NCI-H187 (cell line): Measurements from ENCODE around the gene ODF2.
"Not testable (repeated sequence)": the region's sequence is repeated elsewhere in the genome, so short reads cannot be mapped to it uniquely, and the experiment has no call there.

ENCODE experiments used
- DNase-seq, 2 experiments: peaks; one replicate each; lab custom pipeline; 2025; lab: John Stamatoyannopoulos, UW

ODF2 gene

DNA sequence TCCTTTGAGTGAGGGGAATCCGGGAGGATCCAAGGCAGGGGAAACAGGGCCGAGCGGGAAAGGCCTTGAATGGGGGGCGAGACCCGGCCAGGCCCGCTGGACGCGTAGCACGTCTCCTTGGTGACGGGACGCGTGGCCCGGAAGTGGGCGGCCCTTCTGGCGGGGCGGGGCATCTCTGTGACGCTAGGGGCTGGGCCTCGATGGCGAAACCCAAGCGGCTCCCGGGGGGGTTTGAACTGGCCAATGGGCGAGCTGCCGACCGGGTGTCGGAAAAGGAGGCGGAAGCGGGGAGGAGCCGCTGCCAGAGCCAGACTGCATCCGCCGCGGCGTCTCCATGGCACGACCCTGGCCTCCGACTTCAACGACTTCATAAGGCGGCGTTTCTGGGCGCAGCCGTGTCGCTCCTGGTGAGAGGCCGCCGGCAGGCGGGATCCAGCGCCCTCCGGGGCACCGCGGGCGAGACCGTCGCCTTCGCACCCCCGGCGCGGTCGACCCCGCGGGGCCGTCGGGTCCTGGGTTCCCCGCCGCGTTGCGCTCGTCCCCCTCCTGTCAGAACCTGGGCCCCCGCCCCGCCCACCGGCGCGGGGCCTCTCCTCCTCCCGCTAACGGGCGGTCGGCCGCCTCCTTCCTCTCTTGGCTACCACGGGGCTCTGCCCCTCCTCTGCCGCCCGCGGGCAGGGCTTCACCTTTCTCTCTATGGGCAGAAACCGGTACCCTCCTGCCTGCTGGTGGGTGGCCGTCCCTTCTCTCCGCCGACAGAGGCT is at the start of gene ODF2:
Gene ODF2 (plus strand): TSS at position 158 of the 764 bp plus-strand sequence. CDS start 86 bp downstream, at position 244.
- peak; percentile 63 to 87 for DNase-seq

GRCh38 chr9:128406848-128407391 is 48.9 kb upstream of the ODF2 start:
- DNase-seq = no peak

DNA sequence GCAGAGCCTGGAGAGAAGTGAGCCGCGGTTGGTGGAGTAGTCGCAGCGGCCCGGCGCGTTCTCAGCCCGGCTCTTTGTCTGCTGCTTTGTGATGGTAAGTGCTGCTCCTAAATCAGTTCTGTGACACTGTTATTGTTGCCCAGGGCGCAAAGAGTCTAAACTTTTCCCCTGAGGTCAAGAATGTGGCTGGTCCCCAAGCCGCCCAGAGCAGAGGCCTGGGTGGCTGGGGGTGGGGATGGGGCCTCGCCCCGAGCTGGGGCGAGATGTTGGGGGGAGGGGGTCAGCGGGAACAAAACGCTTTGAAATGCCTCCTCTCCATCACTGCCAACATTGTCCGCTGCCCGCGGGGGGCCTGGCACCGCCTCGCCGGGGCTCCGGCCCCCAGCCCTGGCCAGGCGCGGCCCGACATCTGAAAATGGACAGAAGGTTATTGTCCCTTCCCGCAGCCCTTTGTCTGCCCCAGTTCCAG is 46.8 kb upstream of the ODF2 start:
- no peak for DNase-seq

DNA sequence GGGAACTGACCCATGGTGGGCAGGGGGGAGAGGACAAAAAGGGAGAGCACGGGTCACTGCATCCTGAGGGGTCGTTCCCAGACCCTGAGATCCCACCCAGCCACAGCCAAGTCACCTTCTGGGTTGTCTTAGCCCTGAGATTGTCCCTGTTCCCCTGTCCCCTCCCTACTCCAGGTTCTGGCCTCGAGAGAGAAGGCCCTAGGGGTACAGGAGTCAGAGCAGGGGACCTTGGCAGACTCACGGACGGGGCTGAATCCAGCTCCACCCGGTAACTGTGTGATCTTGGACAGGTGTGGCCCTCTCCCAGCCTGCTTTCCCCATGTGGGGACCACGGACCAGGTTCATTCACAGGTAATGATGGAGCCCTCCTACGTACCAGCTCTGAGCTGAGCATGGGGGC is 46.4 kb upstream of the ODF2 start:
- no peak for DNase-seq

- DNase-seq = no peak
Measured at GRCh38 chr9:128409978-128410377, 45.8 kb upstream of the ODF2 start.

DNA sequence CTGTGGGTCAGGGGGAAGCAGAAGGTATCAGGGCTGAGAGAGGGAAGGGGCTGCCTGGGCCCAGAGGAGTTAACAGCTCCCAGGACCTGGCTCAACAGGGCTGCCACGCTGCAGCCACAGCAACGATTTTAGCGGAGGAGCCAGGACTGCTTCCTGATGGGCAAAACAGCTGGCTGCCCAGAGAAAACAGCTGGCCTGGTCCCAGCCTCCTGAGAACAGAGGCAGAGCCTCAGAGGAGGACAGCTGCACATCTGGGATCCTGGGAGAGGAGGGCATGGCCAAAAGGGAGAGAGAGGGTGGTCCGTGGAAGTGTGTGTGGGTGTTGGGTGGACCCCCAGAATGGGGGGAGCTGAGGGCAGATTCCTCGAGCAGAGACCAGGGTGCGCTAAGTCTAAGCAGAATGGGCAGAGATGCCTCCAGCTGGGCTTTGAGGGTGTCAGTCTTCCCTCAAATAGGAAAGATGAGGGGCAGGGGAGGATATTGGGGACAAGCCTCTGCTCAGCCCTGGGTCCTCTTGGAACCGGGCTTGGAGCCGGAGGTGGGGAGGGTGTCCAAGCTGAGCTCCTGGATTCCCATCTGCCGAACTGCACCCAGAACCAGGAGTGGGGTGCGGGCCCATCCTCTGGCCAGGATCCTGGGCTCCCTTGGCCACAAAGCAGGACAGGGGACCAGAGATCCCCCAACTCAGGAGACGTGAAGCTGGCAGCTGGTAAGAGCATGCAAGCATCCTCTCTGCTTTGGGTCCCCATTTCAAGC is 44.3 kb upstream of the ODF2 start:
- DNase-seq = no peak

- no peak for DNase-seq
Measured at GRCh38 chr9:128412120-128412790, 43.6 kb upstream of the ODF2 start.

DNA sequence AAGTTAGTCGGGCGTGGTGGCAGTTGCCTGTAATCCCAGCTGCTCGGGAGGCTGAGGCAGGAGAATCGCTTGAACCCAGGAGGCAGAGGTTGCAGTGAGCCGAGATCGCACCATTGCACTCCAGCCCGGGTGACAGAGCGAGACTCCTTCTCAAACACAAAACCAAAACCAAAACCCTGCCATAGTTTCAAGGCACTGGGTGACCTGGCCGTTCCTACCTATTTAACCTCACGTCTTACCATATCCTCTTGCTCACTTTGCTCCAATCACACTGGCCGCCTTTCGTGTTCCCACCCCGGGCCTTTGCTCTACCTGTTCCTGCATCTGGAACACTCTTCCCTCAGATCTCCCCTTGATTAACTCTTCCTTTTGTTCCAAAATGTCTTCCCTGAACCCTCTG is 42.1 kb upstream of the ODF2 start:
- not testable (repeated sequence) for DNase-seq

DNA sequence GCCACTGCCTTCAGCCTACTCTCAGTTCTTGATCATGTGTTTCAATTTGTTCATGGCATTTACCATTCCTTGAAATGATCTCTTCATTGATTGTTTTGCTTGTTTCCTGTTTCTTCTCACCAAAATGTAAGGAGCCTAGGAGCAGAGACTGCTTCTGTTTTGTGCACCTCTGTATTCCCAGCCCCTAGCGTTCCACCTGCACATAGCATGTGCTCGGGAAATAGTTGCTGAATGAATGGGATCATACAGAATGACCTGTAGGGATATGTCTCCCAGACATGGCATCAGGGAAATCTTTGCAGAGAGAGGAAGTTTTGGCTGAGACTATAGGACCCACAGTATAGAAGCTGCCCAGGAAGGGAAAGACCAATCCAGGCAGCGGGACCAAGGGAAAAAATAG is 41.3 kb upstream of the ODF2 start:
- no peak for DNase-seq

- DNase-seq = no peak
Measured at GRCh38 chr9:128415281-128415680, 40.5 kb upstream of the ODF2 start.

GRCh38 chr9:128416014-128416413 is 39.8 kb upstream of the ODF2 start:
- DNase-seq = no peak

DNA sequence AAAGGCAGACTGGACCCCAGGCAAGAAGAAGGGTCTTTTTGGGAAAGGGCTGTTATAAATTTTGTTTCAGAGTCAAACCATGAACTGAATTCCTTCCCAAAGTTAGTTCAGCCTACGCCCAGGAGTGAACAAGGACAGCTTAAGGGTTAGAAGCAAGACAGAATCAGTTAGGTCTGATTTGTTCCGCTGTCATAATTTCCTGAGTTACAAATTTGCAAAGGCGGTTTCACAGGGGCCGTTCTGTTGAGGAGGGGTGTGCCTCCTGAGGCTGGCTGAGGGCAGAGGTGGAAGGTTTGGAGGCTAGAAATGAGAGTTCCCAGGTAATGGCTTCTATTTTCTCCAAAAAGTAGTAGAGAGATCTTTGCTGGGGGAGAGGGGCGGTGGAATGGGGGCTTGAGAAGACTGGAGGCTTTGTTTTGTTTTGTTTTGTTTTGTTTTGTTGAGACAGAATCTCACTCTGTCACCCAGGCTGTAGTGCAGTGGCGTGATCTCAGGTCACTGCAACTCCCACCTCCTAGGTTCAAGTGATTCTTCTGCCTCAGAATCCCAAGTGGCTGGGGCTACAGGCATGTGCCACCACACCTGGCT is 39.3 kb upstream of the ODF2 start:
- DNase-seq = no peak

GRCh38 chr9:128419061-128419925 is 36.5 kb upstream of the ODF2 start:
- no peak for DNase-seq

DNA sequence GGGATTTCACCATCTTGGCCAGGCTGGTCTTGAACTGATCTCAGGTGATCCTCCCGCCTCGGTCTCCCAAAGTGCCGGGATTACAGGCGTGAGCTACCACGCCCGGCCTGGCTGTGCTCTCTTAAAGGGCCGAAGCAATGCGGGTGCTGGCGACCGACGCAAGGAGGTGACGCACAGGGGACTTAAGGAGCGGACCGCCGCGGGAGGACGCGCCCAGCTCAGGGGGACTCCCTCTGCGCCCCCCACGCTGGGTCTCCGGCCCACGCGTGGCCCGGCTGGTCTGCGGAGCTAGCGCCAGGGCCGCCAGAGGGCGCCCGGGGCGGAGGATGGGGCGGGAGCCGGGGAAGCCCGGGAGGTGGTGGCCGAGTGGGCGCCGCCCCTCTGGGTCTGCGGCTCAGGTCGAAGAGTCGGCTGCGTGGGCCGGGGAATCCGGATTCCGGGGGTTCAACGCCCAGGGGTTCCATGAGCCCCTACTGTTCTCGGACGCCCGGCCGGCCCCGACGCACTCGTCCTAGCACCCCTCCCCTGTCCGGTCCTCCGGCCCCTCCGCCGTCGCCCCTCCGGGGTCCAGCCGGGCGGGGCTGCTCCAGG is 35.7 kb upstream of the ODF2 start:
- peak; percentile 3 to 5 for DNase-seq

- no peak for DNase-seq
Measured at GRCh38 chr9:128420651-128421481, 34.9 kb upstream of the ODF2 start, which contains the start of gene CERCAM. TSS of gene CERCAM (plus strand) at chr9:128420857. CDS start at chr9:128420878, 21 bp downstream.

DNA sequence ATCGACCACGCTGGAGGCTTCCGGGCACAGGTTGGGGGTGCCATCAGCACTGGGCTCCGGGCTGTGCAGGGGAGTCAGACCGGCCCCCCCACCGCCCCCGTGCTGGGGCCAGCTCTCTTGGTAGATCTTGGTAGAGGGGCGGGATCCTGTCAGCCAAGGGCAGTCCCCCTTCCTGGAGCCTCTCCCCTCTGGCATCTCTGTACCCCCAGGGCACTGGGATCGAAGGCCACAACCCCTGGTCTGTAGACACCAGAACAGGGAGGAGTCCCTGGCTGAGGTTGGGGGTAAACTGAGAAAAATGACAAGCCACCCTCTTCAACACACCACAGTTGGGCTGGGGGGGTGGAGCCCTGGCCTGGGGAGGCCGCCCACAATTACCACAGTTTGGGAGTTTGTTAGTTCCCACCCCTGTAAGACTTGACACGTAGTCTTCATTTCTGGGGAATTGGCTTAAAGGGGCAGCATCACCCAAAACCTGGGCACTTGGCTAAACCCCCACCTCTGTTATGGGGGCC is 34.3 kb upstream of the ODF2 start:
- no peak for DNase-seq

- DNase-seq = not testable (repeated sequence)
Measured at GRCh38 chr9:128422022-128422782, 33.6 kb upstream of the ODF2 start.

GRCh38 chr9:128422783-128423150 is 33.0 kb upstream of the ODF2 start:
- no peak for DNase-seq

GRCh38 chr9:128423356-128423755 is 32.5 kb upstream of the ODF2 start:
- not testable (repeated sequence) for DNase-seq
